GM23338 (cell line): ENCODE data around the gene ANKRD11.

ENCODE experiments used
- CREB1 ChIP-seq: fragments of 250-450 bp; sonication (Bioruptor Pico); IDR thresholded peaks from 2 replicates; pipeline ENCODE4 v1.5.0; 2020; ENCODE audit warnings: low read depth, mild to moderate bottlenecking, moderate library complexity
- EZH2 ChIP-seq: fragments of 200-600 bp; sonication (generic); IDR thresholded peaks from one replicate; pipeline ENCODE4 v1.8.0; 2017; ENCODE audit warnings: antibody characterized with exemption, mild to moderate bottlenecking, low read depth; ENCODE audit not compliant: unreplicated experiment
- EZH2phosphoT487 ChIP-seq: fragments of 200-600 bp; sonication (generic); IDR thresholded peaks from one replicate; pipeline ENCODE4 v1.8.1; 2018; ENCODE audit warnings: antibody characterized with exemption; ENCODE audit not compliant: unreplicated experiment
- JUNB ChIP-seq: IDR thresholded peaks from one replicate; pipeline ENCODE4 v1.6.1; 2016; ENCODE audit warnings: antibody characterized with exemption; ENCODE audit not compliant: unreplicated experiment
- NANOG ChIP-seq: IDR thresholded peaks from 2 replicates; pipeline ENCODE4 v1.6.1; 2016; ENCODE audit warnings: antibody characterized with exemption, borderline replicate concordance
- POLR2AphosphoS5 ChIP-seq: IDR thresholded peaks from 2 replicates; pipeline ENCODE4 v1.6.1; 2016; ENCODE audit warnings: antibody characterized with exemption, low read depth
- REST ChIP-seq: IDR thresholded peaks from one replicate; pipeline ENCODE4 v1.6.1; 2018; ENCODE audit warnings: antibody characterized with exemption; ENCODE audit not compliant: unreplicated experiment
- STAT1 ChIP-seq: IDR thresholded peaks from one replicate; pipeline ENCODE4 v1.6.1; 2016; ENCODE audit warnings: antibody characterized with exemption; ENCODE audit not compliant: unreplicated experiment
- ZNF114 ChIP-seq: fragments of 250-450 bp; sonication (Bioruptor Pico); IDR thresholded peaks from 2 replicates; pipeline ENCODE4 v1.5.0; 2020; ENCODE audit warnings: mild to moderate bottlenecking, moderate library complexity
- ZNF331 ChIP-seq: fragments of 250-450 bp; sonication (Bioruptor Pico); IDR thresholded peaks from 2 replicates; pipeline ENCODE4 v1.5.0; 2020; ENCODE audit warnings: low read depth, mild to moderate bottlenecking, moderate library complexity
- ZNF462 ChIP-seq: fragments of 250-450 bp; sonication (Bioruptor Pico); IDR thresholded peaks from 2 replicates; pipeline ENCODE4 v1.5.0; 2020; ENCODE audit warnings: mild to moderate bottlenecking, moderate library complexity
- TF ChIP-seq, protein P1 (sequence below), 2 experiments: fragments of 200-600 bp in 1 of 2; sonication (generic) in 1 of 2; conservative IDR thresholded peaks; 2 replicates each; pipeline versions ENCODE4 v1.5.1 to v1.6.1; 2016 to 2017; ENCODE audit warnings: antibody characterized with exemption in 2 of 2, low read depth in 2 of 2, mild to moderate bottlenecking in 2 of 2, moderate library complexity in 1 of 2
- TF ChIP-seq, protein P2 (sequence below): IDR thresholded peaks from 2 replicates; pipeline ENCODE4 v1.6.1; 2016; ENCODE audit warnings: antibody characterized with exemption

GRCh38 chr16:89326721-89327120 lies 163.6 kb downstream of the ANKRD11 start:
- TF ChIP-seq POLR2AphosphoS5 (no peak), CREB1 (CRISPR knock-in tag) (no peak), EZH2 (no peak), REST (no peak), ZNF114 (no peak), EZH2phosphoT487 (no peak), JUNB (no peak), ZNF462 (no peak), STAT1 (no peak), ZNF331 (no peak), NANOG (no peak)
- TF ChIP-seq, protein P1, sequence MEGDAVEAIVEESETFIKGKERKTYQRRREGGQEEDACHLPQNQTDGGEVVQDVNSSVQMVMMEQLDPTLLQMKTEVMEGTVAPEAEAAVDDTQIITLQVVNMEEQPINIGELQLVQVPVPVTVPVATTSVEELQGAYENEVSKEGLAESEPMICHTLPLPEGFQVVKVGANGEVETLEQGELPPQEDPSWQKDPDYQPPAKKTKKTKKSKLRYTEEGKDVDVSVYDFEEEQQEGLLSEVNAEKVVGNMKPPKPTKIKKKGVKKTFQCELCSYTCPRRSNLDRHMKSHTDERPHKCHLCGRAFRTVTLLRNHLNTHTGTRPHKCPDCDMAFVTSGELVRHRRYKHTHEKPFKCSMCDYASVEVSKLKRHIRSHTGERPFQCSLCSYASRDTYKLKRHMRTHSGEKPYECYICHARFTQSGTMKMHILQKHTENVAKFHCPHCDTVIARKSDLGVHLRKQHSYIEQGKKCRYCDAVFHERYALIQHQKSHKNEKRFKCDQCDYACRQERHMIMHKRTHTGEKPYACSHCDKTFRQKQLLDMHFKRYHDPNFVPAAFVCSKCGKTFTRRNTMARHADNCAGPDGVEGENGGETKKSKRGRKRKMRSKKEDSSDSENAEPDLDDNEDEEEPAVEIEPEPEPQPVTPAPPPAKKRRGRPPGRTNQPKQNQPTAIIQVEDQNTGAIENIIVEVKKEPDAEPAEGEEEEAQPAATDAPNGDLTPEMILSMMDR (conservative IDR thresholded peaks at IDR 0.05; ENCODE audit: low read depth in 2 of 2): no peak
- TF ChIP-seq, protein P2, sequence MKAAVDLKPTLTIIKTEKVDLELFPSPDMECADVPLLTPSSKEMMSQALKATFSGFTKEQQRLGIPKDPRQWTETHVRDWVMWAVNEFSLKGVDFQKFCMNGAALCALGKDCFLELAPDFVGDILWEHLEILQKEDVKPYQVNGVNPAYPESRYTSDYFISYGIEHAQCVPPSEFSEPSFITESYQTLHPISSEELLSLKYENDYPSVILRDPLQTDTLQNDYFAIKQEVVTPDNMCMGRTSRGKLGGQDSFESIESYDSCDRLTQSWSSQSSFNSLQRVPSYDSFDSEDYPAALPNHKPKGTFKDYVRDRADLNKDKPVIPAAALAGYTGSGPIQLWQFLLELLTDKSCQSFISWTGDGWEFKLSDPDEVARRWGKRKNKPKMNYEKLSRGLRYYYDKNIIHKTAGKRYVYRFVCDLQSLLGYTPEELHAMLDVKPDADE: no peak
